DOHH2 (cell line): Measurements from ENCODE around the gene GOLPH3.

Experiments
- H3F3A ChIP-seq: fragments of 200-600 bp; sonication (generic), shearing (Covaris generic); 2 replicates; pipeline ENCODE4 v1.6.0; 2016; ENCODE audit warnings: antibody characterized with exemption, mild to moderate bottlenecking; ENCODE audit not compliant: control insufficient read depth, insufficient read depth
- H3K27ac ChIP-seq: fragments of 200-600 bp; sonication (generic); 2 replicates; pipeline ENCODE4 v1.5.1; 2014; ENCODE audit warnings: low read depth, mild to moderate bottlenecking, low read length, moderate library complexity
- H3K27me3 ChIP-seq: fragments of 200-600 bp; sonication (generic); 2 replicates; pipeline ENCODE4 v1.6.1; 2014; ENCODE audit warnings: mild to moderate bottlenecking, low read length, mixed read lengths; ENCODE audit not compliant: control insufficient read depth
- H3K36me3 ChIP-seq: fragments of 200-600 bp; sonication (generic); 2 replicates; pipeline ENCODE4 v1.6.1; 2014; ENCODE audit warnings: mild to moderate bottlenecking, low read length, moderate library complexity, mixed read lengths; ENCODE audit not compliant: control insufficient read depth
- H3K4me1 ChIP-seq: fragments of 200-600 bp; sonication (generic); 2 replicates; pipeline ENCODE4 v1.6.1; 2014; ENCODE audit warnings: mild to moderate bottlenecking, low read length, mixed read lengths; ENCODE audit not compliant: control insufficient read depth
- H3K4me2 ChIP-seq: fragments of 200-600 bp; sonication (generic); 2 replicates; pipeline ENCODE4 v1.6.0; 2014; ENCODE audit warnings: mild to moderate bottlenecking, low read length, moderate library complexity
- H3K4me3 ChIP-seq: fragments of 200-600 bp; sonication (generic); 2 replicates; pipeline ENCODE4 v1.5.1; 2014; ENCODE audit warnings: mild to moderate bottlenecking, low read length, mixed read lengths
- H3K79me2 ChIP-seq: fragments of 200-600 bp; sonication (generic); 2 replicates; pipeline ENCODE4 v1.6.1; 2014; ENCODE audit warnings: mild to moderate bottlenecking, low read length, mixed read lengths; ENCODE audit not compliant: control insufficient read depth
- H3K9me2 ChIP-seq: fragments of 200-600 bp; sonication (generic); replicated peaks from 2 replicates; pipeline ENCODE4 v1.6.1; 2014; ENCODE audit warnings: mild to moderate bottlenecking, low read length, mixed read lengths; ENCODE audit not compliant: control insufficient read depth
- H3K9me3 ChIP-seq: fragments of 200-600 bp; sonication (generic); 2 replicates; pipeline ENCODE4 v1.6.1; 2014; ENCODE audit warnings: antibody characterized with exemption, low read length, mixed read lengths; ENCODE audit not compliant: control insufficient read depth, insufficient read depth
- H4K20me1 ChIP-seq: fragments of 200-600 bp; sonication (generic); 2 replicates; pipeline ENCODE4 v1.6.0; 2014; ENCODE audit warnings: low read depth, mild to moderate bottlenecking, antibody characterized with exemption, low read length, moderate library complexity; ENCODE audit not compliant: control insufficient read depth, insufficient read depth
- CTCF ChIP-seq: fragments of 200-600 bp; sonication (generic); IDR thresholded peaks from one replicate; pipeline ENCODE4 v1.5.1; 2014; ENCODE audit warnings: antibody characterized with exemption, mild to moderate bottlenecking, low read depth, low read length; ENCODE audit not compliant: poor library complexity, severe bottlenecking
- EZH2phosphoT487 ChIP-seq: fragments of 200-600 bp; sonication (generic); IDR thresholded peaks from 2 replicates; pipeline ENCODE4 v1.6.1; 2017; ENCODE audit warnings: borderline replicate concordance, mild to moderate bottlenecking, antibody characterized with exemption, low read length, moderate library complexity, mixed read lengths

Gene GOLPH3

DNA sequence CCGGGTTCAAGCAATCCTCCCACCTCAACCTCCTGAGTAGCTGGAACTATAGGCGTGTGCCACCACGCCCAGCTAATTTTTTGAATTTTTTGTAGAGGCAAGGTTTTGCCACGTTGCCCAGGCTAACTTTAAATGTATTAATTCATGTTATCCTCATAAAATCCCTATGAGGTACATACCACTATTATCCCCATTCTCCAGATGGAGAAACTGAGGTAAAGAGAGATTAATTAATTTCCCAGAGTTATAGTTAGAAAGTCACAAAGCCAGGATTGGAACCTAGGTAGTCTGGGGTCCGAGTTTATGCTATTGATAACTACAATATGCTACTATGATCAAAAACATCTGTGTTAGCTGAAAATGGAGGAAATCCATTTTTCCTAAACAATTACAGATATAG is 31.9 kb upstream of the GOLPH3 start:
- Histone ChIP-seq H4K20me1 (no peaks in the 10 kb centered on the region), H3K27me3 (peaks cover 13% of the 10 kb centered on the region), H3F3A (no peaks in the 10 kb centered on the region; the same call in 1 of the 2 replicates), H3K4me1 (peaks cover 15% of the 10 kb centered on the region), H3K27ac (no peak overlapping the region), H3K4me2 (no peak overlapping the region), H3K79me2 (no peaks in the 10 kb centered on the region), H3K4me3 (no peak overlapping the region), H3K9me2 (no peaks in the 10 kb centered on the region), H3K9me3 (no peaks in the 10 kb centered on the region), H3K36me3 (no peaks in the 10 kb centered on the region)
- TF ChIP-seq CTCF (no peak), EZH2phosphoT487 (no peak)

- H3K4me3 ChIP-seq: no peak overlapping the region
- peaks cover 16% of the 10 kb centered on the region for H3K27me3 ChIP-seq
- no peaks in the 10 kb centered on the region for H3K79me2 ChIP-seq
- no peak overlapping the region for H3K4me2 ChIP-seq
- H3F3A ChIP-seq: no peaks in the 10 kb centered on the region
- TF ChIP-seq EZH2phosphoT487: no peak
- no peak for TF ChIP-seq CTCF
- no peaks in the 10 kb centered on the region for H3K9me3 ChIP-seq
- no peaks in the 10 kb centered on the region for H4K20me1 ChIP-seq
- no peaks in the 10 kb centered on the region for H3K9me2 ChIP-seq
- no peaks in the 10 kb centered on the region for H3K36me3 ChIP-seq
- no peak overlapping the region for H3K27ac ChIP-seq
- H3K4me1 ChIP-seq: peaks cover 4% of the 10 kb centered on the region; the same call in 1 of the 2 replicates
Measured at GRCh38 chr5:32202394-32202793, 28.3 kb upstream of the GOLPH3 start.

DNA sequence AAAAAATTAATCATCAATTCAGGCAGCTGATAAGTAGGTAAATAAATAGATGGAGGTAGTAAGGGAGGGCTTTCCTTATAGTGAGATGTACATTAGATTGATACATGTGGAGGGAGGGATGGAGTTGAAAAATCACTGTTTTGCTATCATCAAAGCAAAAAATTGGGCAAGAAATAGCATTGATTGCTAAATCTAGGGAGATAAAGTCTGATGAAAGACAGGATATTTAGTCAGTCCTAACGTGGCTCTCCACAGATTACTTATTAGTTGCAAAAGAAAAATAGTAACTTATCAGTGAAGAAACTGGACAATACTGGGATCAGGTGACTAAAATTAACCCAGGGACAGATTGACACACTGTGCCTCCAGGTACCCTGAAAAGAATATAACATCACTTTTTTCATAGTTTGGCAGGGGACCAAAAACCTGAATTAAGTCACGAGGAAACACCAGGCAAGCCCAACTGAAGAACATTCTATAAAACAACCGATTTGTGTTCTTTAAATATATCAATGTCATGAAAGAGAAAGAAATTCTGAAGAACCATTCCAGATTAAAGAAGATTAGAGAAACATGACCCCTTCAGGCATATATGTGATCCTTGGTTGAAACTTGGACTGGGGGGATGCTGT is 27.1 kb upstream of the GOLPH3 start:
- Histone ChIP-seq H3K9me2 (no peaks in the 10 kb centered on the region), H3K36me3 (no peaks in the 10 kb centered on the region), H3K27me3 (peaks cover 16% of the 10 kb centered on the region), H3K27ac (no peak overlapping the region), H3K4me3 (no peak overlapping the region), H4K20me1 (no peaks in the 10 kb centered on the region), H3K9me3 (no peaks in the 10 kb centered on the region), H3K79me2 (no peaks in the 10 kb centered on the region), H3K4me2 (no peak overlapping the region), H3F3A (no peaks in the 10 kb centered on the region), H3K4me1 (no peaks in the 10 kb centered on the region)
- TF ChIP-seq EZH2phosphoT487 (no peak), CTCF (no peak)
